Subcutaneous abdominal adipose tissue (tissue), 5 donors: Measurements from ENCODE around the gene ZFP36L1.

Source experiments
- H3K27ac ChIP-seq: one replicate; pipeline ENCODE4 v1.7.0; 2013; ENCODE audit warnings: low read depth, mild to moderate bottlenecking, inconsistent platforms, low read length, moderate library complexity
- H3K27me3 ChIP-seq, 5 donors: one replicate each; pipeline ENCODE4 v1.7.0; 2013; ENCODE audit warnings: low read length in 5 of 5, inconsistent platforms in 1 of 5; ENCODE audit not compliant: control insufficient read depth in 5 of 5, insufficient read depth in 4 of 5
- H3K36me3 ChIP-seq, 5 donors: one replicate each; pipeline ENCODE4 v1.7.0; 2013; ENCODE audit warnings: low read length in 5 of 5; ENCODE audit not compliant: control insufficient read depth in 5 of 5, insufficient read depth in 5 of 5
- H3K4me1 ChIP-seq, 5 donors: one replicate each; pipeline ENCODE4 v1.7.0; 2013; ENCODE audit warnings: low read length in 5 of 5, mild to moderate bottlenecking in 3 of 5, moderate library complexity in 1 of 5; ENCODE audit not compliant: control insufficient read depth in 5 of 5, insufficient read depth in 5 of 5
- H3K4me3 ChIP-seq, 5 donors: one replicate each; pipeline ENCODE4 v1.7.0; 2013; ENCODE audit warnings: low read length in 5 of 5, low read depth in 1 of 5
- H3K9ac ChIP-seq, 5 donors: one replicate each; pipeline ENCODE4 v1.7.0; 2013; ENCODE audit warnings: low read length in 5 of 5, mild to moderate bottlenecking in 4 of 5, moderate library complexity in 3 of 5
- H3K9me3 ChIP-seq, 5 donors: one replicate each; pipeline ENCODE4 v1.7.0; 2013; ENCODE audit warnings: low read length in 5 of 5; ENCODE audit not compliant: control insufficient read depth in 5 of 5
- donor health status: healthy.
- donor health status: healthy.
- donor health status: healthy.
- donor health status: healthy.
- donor health status: healthy.

The ZFP36L1 gene

GRCh38 chr14:68797121-68797670 is 4.3 kb upstream of the ZFP36L1 start:
- Histone ChIP-seq H3K27me3 (no peaks in the 10 kb centered on the region), H3K36me3 (no peaks in the 10 kb centered on the region), H3K4me3 (no peak overlapping the region), H3K4me1 (peaks cover 4 to 20% (median 18%) of the 10 kb centered on the region in 5 donors), H3K27ac (peak overlapping the region; percentile 100), H3K9ac (peak overlapping the region in 2 of 5 donors; percentile 7 to 87), H3K9me3 (no peaks in the 10 kb centered on the region)

GRCh38 chr14:68796418-68797101 is 3.7 kb upstream of the ZFP36L1 start:
- Histone ChIP-seq H3K36me3 (peaks cover 0 to 3% (median 0%) of the 10 kb centered on the region in 5 donors), H3K4me1 (peaks cover 4 to 20% (median 18%) of the 10 kb centered on the region in 5 donors), H3K27me3 (no peaks in the 10 kb centered on the region), H3K4me3 (peak overlapping the region; percentile 73 to 100 (median 88)), H3K27ac (peak overlapping the region; percentile 100), H3K9me3 (no peaks in the 10 kb centered on the region), H3K9ac (peak overlapping the region; percentile 87 to 99 (median 99))

GRCh38 chr14:68795597-68796417 is 2.9 kb upstream of the ZFP36L1 start:
- H3K27ac ChIP-seq = peak overlapping the region; percentile 100

DNA sequence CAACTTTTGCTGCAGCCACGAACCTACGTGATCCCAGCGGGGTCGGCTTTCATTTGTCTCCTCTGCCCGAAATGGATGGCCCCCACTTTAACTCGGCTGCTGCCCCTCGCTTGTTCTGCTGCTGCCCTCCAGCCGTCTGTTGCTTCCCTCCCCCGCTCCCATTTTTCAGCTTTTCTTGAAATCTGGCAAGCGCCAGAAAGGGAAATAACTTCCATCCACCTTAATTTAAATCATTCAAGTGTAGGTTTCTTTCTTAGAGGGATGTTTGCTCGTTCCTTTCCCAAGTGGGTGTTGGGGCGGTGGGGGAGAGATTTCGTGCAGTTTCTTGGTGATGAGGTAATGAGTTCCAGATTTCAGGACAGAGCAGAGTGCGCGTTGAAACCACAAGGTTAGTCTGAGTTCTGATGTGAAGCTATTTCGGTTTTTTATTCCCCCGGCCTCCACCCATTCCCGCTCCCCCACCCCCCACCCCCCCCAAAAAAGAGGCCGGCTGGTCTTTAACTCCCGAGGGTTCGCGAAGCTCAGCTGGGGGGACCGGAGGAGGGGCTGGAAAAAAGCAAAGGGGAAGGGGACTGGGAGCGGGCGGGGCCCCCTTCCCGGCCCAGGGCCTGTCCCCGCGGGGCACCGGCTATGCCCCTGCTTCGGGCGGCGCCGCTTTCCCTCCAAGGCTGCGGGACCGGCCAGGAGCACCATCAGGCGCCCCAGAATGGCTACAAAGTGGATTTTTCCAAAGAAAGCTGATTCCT is 2.2 kb upstream of the ZFP36L1 start:
- H3K36me3 ChIP-seq = peaks cover 0 to 17% (median 12%) of the 10 kb centered on the region in 5 donors
- H3K4me3 ChIP-seq = peak overlapping the region; percentile 73 to 100 (median 88)
- no peaks in the 10 kb centered on the region for H3K9me3 ChIP-seq
- H3K4me1 ChIP-seq = peaks cover 4 to 31% (median 27%) of the 10 kb centered on the region in 5 donors
- H3K27ac ChIP-seq = peak overlapping the region; percentile 100
- no peaks in the 10 kb centered on the region for H3K27me3 ChIP-seq
- peak overlapping the region; percentile 95 to 99 (median 99) for H3K9ac ChIP-seq

More at GRCh38 chr14:68795597-68796417, 2.9 kb upstream of the ZFP36L1 start:
- Histone ChIP-seq H3K36me3 (peaks cover 0 to 10% (median 4%) of the 10 kb centered on the region in 5 donors), H3K4me1 (peaks cover 4 to 25% (median 21%) of the 10 kb centered on the region in 5 donors), H3K27me3 (no peaks in the 10 kb centered on the region), H3K9me3 (no peaks in the 10 kb centered on the region), H3K9ac (peak overlapping the region; percentile 87 to 99 (median 99)), H3K4me3 (peak overlapping the region; percentile 73 to 100 (median 88))

DNA sequence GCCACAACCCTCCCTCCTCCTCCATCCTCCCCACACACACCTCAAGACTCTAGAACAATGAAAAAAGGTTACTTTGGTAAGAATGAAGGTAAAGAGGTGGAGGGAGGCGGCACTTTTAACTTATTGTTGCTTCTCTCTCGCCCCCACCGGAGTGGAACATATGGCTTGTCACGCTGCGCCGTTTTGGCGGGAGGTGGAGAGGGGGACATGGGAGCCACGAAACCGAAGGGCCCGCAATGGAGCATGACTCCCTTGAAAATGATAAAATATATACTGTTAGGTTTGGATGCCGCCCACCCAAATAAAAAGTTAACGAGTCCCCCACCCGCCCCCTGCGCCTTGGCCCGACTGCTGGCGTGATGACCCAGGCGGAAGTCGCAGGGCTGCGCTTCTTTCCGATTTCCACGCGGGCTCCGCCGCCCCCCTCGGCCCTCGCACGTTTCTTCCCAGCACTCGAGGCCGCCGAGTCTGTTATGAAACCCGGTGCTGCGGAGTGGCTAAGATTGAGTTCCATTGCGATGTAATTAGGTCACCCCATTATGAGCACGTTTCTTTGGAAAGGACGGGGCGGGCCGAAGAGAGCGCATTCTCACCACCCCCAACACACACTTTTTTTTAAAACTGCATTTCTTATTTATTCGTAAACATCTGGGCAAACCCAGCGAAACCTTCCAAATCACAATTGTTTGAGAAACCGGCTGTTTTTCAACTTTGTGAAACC is 1.4 kb upstream of the ZFP36L1 start:
- Histone ChIP-seq H3K4me3 (peak overlapping the region; percentile 69 to 100 (median 88)), H3K36me3 (peaks cover 0 to 25% (median 19%) of the 10 kb centered on the region in 5 donors), H3K27ac (peak overlapping the region; percentile 100), H3K27me3 (no peaks in the 10 kb centered on the region), H3K9me3 (no peaks in the 10 kb centered on the region), H3K9ac (peak overlapping the region; percentile 95 to 99 (median 99)), H3K4me1 (peaks cover 4 to 39% (median 34%) of the 10 kb centered on the region in 5 donors)

DNA sequence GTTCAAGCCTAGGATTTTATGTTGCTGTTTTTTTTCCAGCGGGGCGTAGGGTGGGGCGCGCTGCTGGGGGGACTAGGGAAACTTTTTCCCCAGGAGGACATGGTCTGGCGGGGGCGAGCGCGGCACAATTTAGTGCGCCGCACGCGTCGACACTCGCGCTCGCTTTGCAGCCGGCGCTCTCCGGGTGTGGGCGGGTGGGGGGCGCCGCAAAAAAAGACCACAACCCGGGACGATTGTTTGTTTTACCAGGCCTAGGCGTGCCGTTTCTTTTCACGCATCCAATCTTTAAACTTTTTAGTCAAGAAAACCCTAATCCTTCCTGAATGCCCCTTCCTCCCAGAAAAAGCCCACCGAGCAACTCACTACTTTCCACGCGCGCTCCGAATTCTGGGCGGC is 865 bp upstream of the ZFP36L1 start:
- Histone ChIP-seq H3K27ac (peak overlapping the region; percentile 100), H3K4me1 (peaks cover 4 to 43% (median 39%) of the 10 kb centered on the region in 5 donors), H3K9ac (peak overlapping the region; percentile 84 to 99 (median 99)), H3K36me3 (peaks cover 0 to 29% (median 23%) of the 10 kb centered on the region in 5 donors), H3K9me3 (no peaks in the 10 kb centered on the region), H3K27me3 (no peaks in the 10 kb centered on the region), H3K4me3 (peak overlapping the region; percentile 68 to 100 (median 82))

GRCh38 chr14:68792678-68792978 is 239 bp downstream of the ZFP36L1 start:
- H3K27ac ChIP-seq = peak overlapping the region; percentile 100
- no peaks in the 10 kb centered on the region for H3K9me3 ChIP-seq
- peaks cover 4 to 49% (median 43%) of the 10 kb centered on the region in 5 donors for H3K4me1 ChIP-seq
- no peaks in the 10 kb centered on the region for H3K27me3 ChIP-seq
- H3K4me3 ChIP-seq = peak overlapping the region; percentile 97 to 100 (median 100)
- peaks cover 6 to 35% (median 28%) of the 10 kb centered on the region in 5 donors for H3K36me3 ChIP-seq
- H3K9ac ChIP-seq = peak overlapping the region; percentile 71 to 99 (median 99)

GRCh38 chr14:68791902-68792677 is 777 bp downstream of the ZFP36L1 start:
- H3K27ac ChIP-seq = peak overlapping the region; percentile 100
- H3K9ac ChIP-seq = peak overlapping the region; percentile 71 to 99 (median 99)
- no peaks in the 10 kb centered on the region for H3K27me3 ChIP-seq
- peak overlapping the region; percentile 97 to 100 (median 100) for H3K4me3 ChIP-seq
- H3K4me1 ChIP-seq = peaks cover 4 to 51% (median 48%) of the 10 kb centered on the region in 5 donors
- no peaks in the 10 kb centered on the region for H3K9me3 ChIP-seq
- H3K36me3 ChIP-seq = peaks cover 6 to 40% (median 31%) of the 10 kb centered on the region in 5 donors
